Measurements from ENCODE around the gene SPTBN1.
A peak's percentile ranks its signal among the peaks of the same experiment; 100 is the strongest.

The SPTBN1 gene

GRCh38 chr2:54574860-54575247, 118.7 kb downstream of the SPTBN1 start:
- H3K4me3 ChIP-seq (ENCODE audit: insufficient read depth, low read depth, low read length, poor library complexity, severe bottlenecking) = no peak overlapping the region
- no peaks in the 10 kb centered on the region for H3K27me3 ChIP-seq (replicated peaks; ENCODE audit: control insufficient read depth, insufficient read depth, low read length, poor library complexity, severe bottlenecking)
- no peak for DNase-seq
- no peaks in the 10 kb centered on the region for H3K36me3 ChIP-seq (ENCODE audit: control insufficient read depth, insufficient read depth, low read length)
- peak overlapping the region; percentile 95 for H3K27ac ChIP-seq (ENCODE audit: insufficient read depth, low read length, poor library complexity, severe bottlenecking)
- H3K9me3 ChIP-seq (ENCODE audit: control insufficient read depth, low read length) = no peaks in the 10 kb centered on the region
- H3K4me1 ChIP-seq (ENCODE audit: control insufficient read depth, insufficient read depth, low read length, poor library complexity, severe bottlenecking) = peaks cover 95% of the 10 kb centered on the region

DNA sequence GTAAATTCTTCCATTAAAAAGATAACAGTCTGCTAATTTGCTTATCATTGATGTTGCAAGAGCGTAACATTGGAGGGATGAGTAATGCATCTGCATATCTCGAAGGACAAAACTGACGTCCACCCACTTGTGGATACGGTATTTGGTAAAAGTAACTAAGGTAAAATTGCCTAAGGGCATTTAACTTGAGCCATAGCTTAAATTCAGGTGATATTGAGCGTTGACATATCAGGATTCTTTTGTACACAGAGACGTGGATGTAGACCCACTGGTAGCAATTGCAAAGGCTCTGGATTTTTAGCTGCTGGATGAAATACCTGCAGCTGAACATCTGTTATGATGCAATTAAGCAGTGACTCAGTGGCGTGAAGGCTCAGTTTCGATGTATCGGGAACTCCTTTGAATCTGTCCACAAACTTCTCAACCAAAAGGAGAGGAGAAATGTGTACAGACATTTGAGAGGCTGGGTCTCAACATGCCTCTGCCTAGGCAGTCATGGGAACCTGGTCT, 119.3 kb downstream of the SPTBN1 start:
- peaks cover 95% of the 10 kb centered on the region for H3K4me1 ChIP-seq (ENCODE audit: control insufficient read depth, insufficient read depth, low read length, poor library complexity, severe bottlenecking)

DNA sequence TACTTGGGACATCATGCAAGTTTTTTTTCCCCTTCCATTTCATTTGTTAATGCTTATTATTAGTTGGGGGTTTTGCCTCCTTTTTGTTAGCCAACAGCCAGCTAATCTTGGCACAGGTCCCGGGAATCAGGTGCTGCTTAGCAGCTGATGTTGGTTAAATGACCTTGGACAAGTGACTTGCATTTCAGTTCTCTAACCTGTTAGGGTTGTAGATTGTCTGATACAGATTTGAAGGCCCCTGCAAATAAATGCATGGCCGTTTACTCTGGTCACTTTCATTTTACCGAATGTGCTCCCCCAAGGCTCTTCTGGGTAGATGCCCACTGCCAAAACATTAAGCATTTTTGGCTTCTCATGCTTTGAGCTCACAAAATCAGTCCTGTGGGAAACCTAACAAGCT, 120.9 kb downstream of the SPTBN1 start:
- Histone ChIP-seq H3K27me3 (replicated peaks; ENCODE audit: control insufficient read depth, insufficient read depth, low read length, poor library complexity, severe bottlenecking) (no peaks in the 10 kb centered on the region), H3K4me3 (ENCODE audit: insufficient read depth, low read depth, low read length, poor library complexity, severe bottlenecking) (no peak overlapping the region), H3K36me3 (ENCODE audit: control insufficient read depth, insufficient read depth, low read length) (no peaks in the 10 kb centered on the region), H3K27ac (ENCODE audit: insufficient read depth, low read length, poor library complexity, severe bottlenecking) (peak overlapping the region; percentile 33), H3K9me3 (ENCODE audit: control insufficient read depth, low read length) (no peaks in the 10 kb centered on the region), H3K4me1 (ENCODE audit: control insufficient read depth, insufficient read depth, low read length, poor library complexity, severe bottlenecking) (peaks cover 90% of the 10 kb centered on the region)
- DNase-seq = no peak

More for the DNA sequence above, 119.3 kb downstream of the SPTBN1 start:
- Histone ChIP-seq H3K9me3 (ENCODE audit: control insufficient read depth, low read length) (no peaks in the 10 kb centered on the region), H3K27ac (ENCODE audit: insufficient read depth, low read length, poor library complexity, severe bottlenecking) (peak overlapping the region; percentile 95), H3K4me3 (ENCODE audit: insufficient read depth, low read depth, low read length, poor library complexity, severe bottlenecking) (no peak overlapping the region), H3K27me3 (replicated peaks; ENCODE audit: control insufficient read depth, insufficient read depth, low read length, poor library complexity, severe bottlenecking) (no peaks in the 10 kb centered on the region), H3K36me3 (ENCODE audit: control insufficient read depth, insufficient read depth, low read length) (no peaks in the 10 kb centered on the region)
- no peak for DNase-seq

GRCh38 chr2:54577944-54578647, 122.0 kb downstream of the SPTBN1 start:
- peaks cover 93% of the 10 kb centered on the region for H3K4me1 ChIP-seq (ENCODE audit: control insufficient read depth, insufficient read depth, low read length, poor library complexity, severe bottlenecking)
- DNase-seq = no peak
- H3K36me3 ChIP-seq (ENCODE audit: control insufficient read depth, insufficient read depth, low read length) = no peaks in the 10 kb centered on the region
- H3K27me3 ChIP-seq (replicated peaks; ENCODE audit: control insufficient read depth, insufficient read depth, low read length, poor library complexity, severe bottlenecking) = no peaks in the 10 kb centered on the region
- H3K27ac ChIP-seq (ENCODE audit: insufficient read depth, low read length, poor library complexity, severe bottlenecking) = peak overlapping the region; percentile 78
- no peak overlapping the region for H3K4me3 ChIP-seq (ENCODE audit: insufficient read depth, low read depth, low read length, poor library complexity, severe bottlenecking)
- no peaks in the 10 kb centered on the region for H3K9me3 ChIP-seq (ENCODE audit: control insufficient read depth, low read length)

DNA sequence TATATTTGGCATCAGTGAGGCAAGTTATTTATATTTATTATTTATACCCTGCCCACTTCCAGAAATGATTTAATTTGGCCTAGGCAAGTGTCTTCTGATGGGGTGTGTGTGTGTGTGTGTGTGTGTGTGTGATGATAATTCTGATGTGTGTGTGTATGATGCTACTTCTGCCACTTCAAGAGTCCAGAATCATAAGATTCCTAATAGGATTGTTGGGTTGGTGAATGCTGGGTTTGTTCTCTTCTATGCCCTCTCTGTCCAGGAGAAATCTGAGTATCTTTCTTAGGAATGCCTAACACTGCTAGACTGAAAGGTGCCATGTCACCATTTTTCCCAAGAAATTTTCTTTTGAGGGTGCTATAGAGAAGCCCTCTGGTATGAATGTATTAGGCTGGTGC, 122.5 kb downstream of the SPTBN1 start:
- H3K27ac ChIP-seq (ENCODE audit: insufficient read depth, low read length, poor library complexity, severe bottlenecking) = peak overlapping the region; percentile 78
- no peak overlapping the region for H3K4me3 ChIP-seq (ENCODE audit: insufficient read depth, low read depth, low read length, poor library complexity, severe bottlenecking)
- H3K4me1 ChIP-seq (ENCODE audit: control insufficient read depth, insufficient read depth, low read length, poor library complexity, severe bottlenecking) = peaks cover 92% of the 10 kb centered on the region
- DNase-seq = no peak
- H3K36me3 ChIP-seq (ENCODE audit: control insufficient read depth, insufficient read depth, low read length) = no peaks in the 10 kb centered on the region
- H3K27me3 ChIP-seq (replicated peaks; ENCODE audit: control insufficient read depth, insufficient read depth, low read length, poor library complexity, severe bottlenecking) = no peaks in the 10 kb centered on the region
- no peaks in the 10 kb centered on the region for H3K9me3 ChIP-seq (ENCODE audit: control insufficient read depth, low read length)

DNA sequence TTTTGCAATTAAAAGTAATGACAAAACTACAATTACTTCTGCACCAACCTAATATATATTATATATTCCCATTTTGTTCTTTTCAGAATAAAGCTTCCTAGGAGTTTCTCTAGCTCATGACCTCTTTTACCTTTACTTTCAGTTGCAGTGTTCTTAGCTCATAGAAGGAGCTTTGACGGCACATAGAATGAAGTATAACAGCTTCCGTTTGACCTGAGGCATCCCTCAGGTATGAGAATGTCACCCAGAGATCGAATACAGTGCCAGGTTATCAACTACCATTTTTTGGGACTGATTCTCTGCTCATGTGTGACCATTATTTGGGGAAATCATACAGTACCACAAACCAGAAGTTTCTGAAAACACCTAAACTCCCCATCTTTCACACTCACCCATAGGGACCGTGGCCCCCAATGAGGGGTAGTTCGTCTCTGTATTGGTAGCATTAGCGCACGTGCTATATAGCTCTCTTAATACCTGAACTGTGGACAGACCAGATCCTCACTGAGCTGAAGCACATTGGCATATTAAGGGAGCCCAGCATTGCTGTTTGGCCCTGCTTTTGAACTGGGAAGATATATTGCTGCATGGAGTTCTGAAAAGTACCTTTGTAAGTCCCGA, 123.0 kb downstream of the SPTBN1 start:
- H3K36me3 ChIP-seq (ENCODE audit: control insufficient read depth, insufficient read depth, low read length) = no peaks in the 10 kb centered on the region
- no peak for DNase-seq
- peak overlapping the region; percentile 78 for H3K27ac ChIP-seq (ENCODE audit: insufficient read depth, low read length, poor library complexity, severe bottlenecking)
- H3K27me3 ChIP-seq (replicated peaks; ENCODE audit: control insufficient read depth, insufficient read depth, low read length, poor library complexity, severe bottlenecking) = no peaks in the 10 kb centered on the region
- H3K4me3 ChIP-seq (ENCODE audit: insufficient read depth, low read depth, low read length, poor library complexity, severe bottlenecking) = no peak overlapping the region
- no peaks in the 10 kb centered on the region for H3K9me3 ChIP-seq (ENCODE audit: control insufficient read depth, low read length)
- H3K4me1 ChIP-seq (ENCODE audit: control insufficient read depth, insufficient read depth, low read length, poor library complexity, severe bottlenecking) = peaks cover 92% of the 10 kb centered on the region

GRCh38 chr2:54579682-54580620, 123.8 kb downstream of the SPTBN1 start:
- H3K27ac ChIP-seq (ENCODE audit: insufficient read depth, low read length, poor library complexity, severe bottlenecking) = peak overlapping the region; percentile 78
- no peaks in the 10 kb centered on the region for H3K27me3 ChIP-seq (replicated peaks; ENCODE audit: control insufficient read depth, insufficient read depth, low read length, poor library complexity, severe bottlenecking)
- no peaks in the 10 kb centered on the region for H3K9me3 ChIP-seq (ENCODE audit: control insufficient read depth, low read length)
- H3K4me1 ChIP-seq (ENCODE audit: control insufficient read depth, insufficient read depth, low read length, poor library complexity, severe bottlenecking) = peaks cover 93% of the 10 kb centered on the region
- peak in 2 of 3 donors; percentile 39 to 47 for DNase-seq
- H3K4me3 ChIP-seq (ENCODE audit: insufficient read depth, low read depth, low read length, poor library complexity, severe bottlenecking) = no peak overlapping the region
- no peaks in the 10 kb centered on the region for H3K36me3 ChIP-seq (ENCODE audit: control insufficient read depth, insufficient read depth, low read length)

- Histone ChIP-seq H3K4me3 (ENCODE audit: insufficient read depth, low read depth, low read length, poor library complexity, severe bottlenecking) (peak overlapping the region; percentile 14), H3K9me3 (ENCODE audit: control insufficient read depth, low read length) (no peaks in the 10 kb centered on the region), H3K27me3 (replicated peaks; ENCODE audit: control insufficient read depth, insufficient read depth, low read length, poor library complexity, severe bottlenecking) (no peaks in the 10 kb centered on the region)
Measured at GRCh38 chr2:54581326-54582039, 125.4 kb downstream of the SPTBN1 start.

DNA sequence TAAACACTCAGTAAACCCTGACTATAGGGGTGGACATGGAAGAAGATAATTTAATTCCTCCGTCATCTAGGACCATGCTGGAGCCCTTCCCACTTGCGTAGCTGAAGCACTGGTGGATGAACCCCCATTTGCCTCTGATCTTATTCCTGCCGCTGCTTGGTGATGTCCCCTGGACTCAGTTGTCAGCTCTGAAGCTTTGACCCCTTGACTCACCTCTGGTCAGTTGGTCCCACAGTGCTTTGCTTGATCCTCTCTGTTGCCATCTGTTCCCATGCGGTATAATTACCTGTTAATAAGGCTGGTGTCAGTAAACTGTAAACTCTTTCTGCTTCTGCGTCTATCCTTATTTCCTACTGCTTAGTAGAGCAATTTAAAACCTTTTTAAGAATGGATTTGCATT, 126.9 kb downstream of the SPTBN1 start:
- Histone ChIP-seq H3K9me3 (ENCODE audit: control insufficient read depth, low read length) (no peaks in the 10 kb centered on the region), H3K4me3 (ENCODE audit: insufficient read depth, low read depth, low read length, poor library complexity, severe bottlenecking) (no peak overlapping the region), H3K27ac (ENCODE audit: insufficient read depth, low read length, poor library complexity, severe bottlenecking) (peak overlapping the region; percentile 30), H3K27me3 (replicated peaks; ENCODE audit: control insufficient read depth, insufficient read depth, low read length, poor library complexity, severe bottlenecking) (no peaks in the 10 kb centered on the region), H3K36me3 (ENCODE audit: control insufficient read depth, insufficient read depth, low read length) (no peaks in the 10 kb centered on the region), H3K4me1 (ENCODE audit: control insufficient read depth, insufficient read depth, low read length, poor library complexity, severe bottlenecking) (peaks cover 89% of the 10 kb centered on the region)
- no peak for DNase-seq

More at GRCh38 chr2:54581326-54582039, 125.4 kb downstream of the SPTBN1 start:
- peak overlapping the region; percentile 44 for H3K27ac ChIP-seq (ENCODE audit: insufficient read depth, low read length, poor library complexity, severe bottlenecking)
- H3K4me1 ChIP-seq (ENCODE audit: control insufficient read depth, insufficient read depth, low read length, poor library complexity, severe bottlenecking) = peaks cover 89% of the 10 kb centered on the region
- DNase-seq = no peak
- no peaks in the 10 kb centered on the region for H3K36me3 ChIP-seq (ENCODE audit: control insufficient read depth, insufficient read depth, low read length)

Measured in effector memory CD4-positive, alpha-beta T cell (primary cell).